Mesenchymal stem cell (in vitro differentiated cells and primary cell): ENCODE data around the gene SLC16A14. TPM values are rescaled to one million over a fixed set of nuclear protein-coding genes. Genes with fewer than 3 reads are reported as not detected.

ENCODE experiments used
- DNase-seq: peaks from one replicate; pipeline ENCODE4 v3.0.0-alpha.2; 2013
- H2AFZ ChIP-seq: one replicate; pipeline ENCODE4 v1.6.1; 2013; ENCODE audit warnings: low read depth, mild to moderate bottlenecking, control low read depth, inconsistent platforms, low read length, moderate library complexity
- H2AK5ac ChIP-seq: 2 replicates; pipeline ENCODE4 v1.6.1; 2013; ENCODE audit warnings: low read length, moderate library complexity, mild to moderate bottlenecking, inconsistent platforms; ENCODE audit not compliant: severe bottlenecking
- H2BK120ac ChIP-seq: one replicate; pipeline ENCODE4 v1.6.1; 2013; ENCODE audit warnings: low read depth, mild to moderate bottlenecking, inconsistent platforms, low read length, moderate library complexity
- H2BK12ac ChIP-seq, 2 experiments: one replicate each; pipeline ENCODE4 v1.6.1; 2013; ENCODE audit warnings: inconsistent platforms in 2 of 2, low read length in 2 of 2, mild to moderate bottlenecking in 2 of 2, moderate library complexity in 2 of 2, control low read depth in 1 of 2
- H2BK15ac ChIP-seq: one replicate; pipeline ENCODE4 v1.6.1; 2013; ENCODE audit warnings: mild to moderate bottlenecking, low read depth, inconsistent platforms; ENCODE audit not compliant: poor library complexity, severe bottlenecking
- H2BK5ac ChIP-seq: 2 replicates; pipeline ENCODE4 v1.6.1; 2013; ENCODE audit warnings: low read depth, mild to moderate bottlenecking, low read length, control low read depth, inconsistent platforms; ENCODE audit not compliant: poor library complexity, severe bottlenecking
- H3K14ac ChIP-seq, 2 experiments: one replicate each; pipeline ENCODE4 v1.6.1; 2013; ENCODE audit warnings: inconsistent platforms in 2 of 2, low read length in 2 of 2, control low read depth in 1 of 2, mild to moderate bottlenecking in 1 of 2, moderate library complexity in 1 of 2
- H3K18ac ChIP-seq, 2 experiments: one replicate each; pipeline ENCODE4 v1.6.1; 2013; ENCODE audit warnings: inconsistent platforms in 2 of 2, low read length in 2 of 2, control low read depth in 1 of 2, low read depth in 1 of 2, mild to moderate bottlenecking in 1 of 2
- H3K23ac ChIP-seq, 2 experiments: one replicate each; pipeline ENCODE4 v1.6.1; 2013; ENCODE audit warnings: inconsistent platforms in 2 of 2, low read length in 2 of 2, mild to moderate bottlenecking in 2 of 2, moderate library complexity in 2 of 2, control low read depth in 1 of 2
- H3K27ac ChIP-seq: 2 replicates; pipeline ENCODE4 v1.5.1; 2013; ENCODE audit warnings: mild to moderate bottlenecking, moderate library complexity, low read length, control low read depth, inconsistent platforms; ENCODE audit not compliant: poor library complexity, severe bottlenecking
- H3K27me3 ChIP-seq, 2 experiments: 2 replicates each; pipeline versions ENCODE4 v1.6.1 to v1.7.0; 2013; ENCODE audit warnings: low read length in 2 of 2, mild to moderate bottlenecking in 2 of 2, moderate library complexity in 2 of 2, control low read depth in 1 of 2, inconsistent platforms in 1 of 2; ENCODE audit not compliant: control insufficient read depth in 1 of 2, insufficient read depth in 1 of 2
- H3K36me3 ChIP-seq, 2 experiments: 2 replicates each; pipeline versions ENCODE4 v1.6.1 to v1.7.0; 2013; ENCODE audit warnings: low read length in 2 of 2, control low read depth in 1 of 2, inconsistent platforms in 1 of 2, low read depth in 1 of 2, mild to moderate bottlenecking in 1 of 2; ENCODE audit not compliant: insufficient read depth in 2 of 2, control insufficient read depth in 1 of 2
- H3K4ac ChIP-seq, 2 experiments: one replicate each; pipeline ENCODE4 v1.6.1; 2013; ENCODE audit warnings: inconsistent platforms in 2 of 2, low read length in 2 of 2, mild to moderate bottlenecking in 2 of 2, moderate library complexity in 2 of 2, control low read depth in 1 of 2, low read depth in 1 of 2
- H3K4me1 ChIP-seq: 2 replicates; pipeline ENCODE4 v1.6.1; 2013; ENCODE audit warnings: low read depth, low read length, control low read depth; ENCODE audit not compliant: control insufficient read depth, insufficient read depth
- H3K4me2 ChIP-seq: 2 replicates; pipeline ENCODE4 v1.6.1; 2013; ENCODE audit warnings: low read length, mild to moderate bottlenecking, inconsistent platforms; ENCODE audit not compliant: poor library complexity, severe bottlenecking
- H3K4me3 ChIP-seq, 2 experiments: 2 replicates each; pipeline versions ENCODE4 v1.5.1 to v1.7.0; 2013; ENCODE audit warnings: low read length in 2 of 2, mild to moderate bottlenecking in 2 of 2, control low read depth in 1 of 2, low read depth in 1 of 2; ENCODE audit not compliant: insufficient read depth in 1 of 2
- H3K79me1 ChIP-seq: replicated peaks from 2 replicates; pipeline ENCODE4 v1.6.1; 2013; ENCODE audit warnings: mild to moderate bottlenecking, control low read depth, low read length, inconsistent platforms; ENCODE audit not compliant: poor library complexity, severe bottlenecking
- H3K9ac ChIP-seq: 2 replicates; pipeline ENCODE4 v1.7.0; 2013; ENCODE audit warnings: mild to moderate bottlenecking, low read length, moderate library complexity
- H3K9me3 ChIP-seq: 2 replicates; pipeline ENCODE4 v1.7.0; 2013; ENCODE audit warnings: mild to moderate bottlenecking, low read length; ENCODE audit not compliant: control insufficient read depth
- H4K8ac ChIP-seq: one replicate; pipeline ENCODE4 v1.6.1; 2013; ENCODE audit warnings: inconsistent platforms, mild to moderate bottlenecking, low read length, moderate library complexity
- H4K91ac ChIP-seq: one replicate; pipeline ENCODE4 v1.6.1; 2013; ENCODE audit warnings: mild to moderate bottlenecking, low read length, inconsistent platforms
- WGBS: methylation state at CpG from one replicate; pipeline ENCODE4 v1.1.7; 2013; ENCODE audit warnings: mixed read lengths; 5-methylcytosine and 5-hydroxymethylcytosine counted together
- small RNA-seq: library from polyadenylated mRNA; stranded (forward); fragments of <200 nt; extraction: miRNeasy Mini kit (QIAGEN cat#:217004); gene quantifications from one replicate; pipeline ENCODE3, GENCODE V24; 2013; ENCODE audit warnings: low read depth

The SLC16A14 gene

DNA sequence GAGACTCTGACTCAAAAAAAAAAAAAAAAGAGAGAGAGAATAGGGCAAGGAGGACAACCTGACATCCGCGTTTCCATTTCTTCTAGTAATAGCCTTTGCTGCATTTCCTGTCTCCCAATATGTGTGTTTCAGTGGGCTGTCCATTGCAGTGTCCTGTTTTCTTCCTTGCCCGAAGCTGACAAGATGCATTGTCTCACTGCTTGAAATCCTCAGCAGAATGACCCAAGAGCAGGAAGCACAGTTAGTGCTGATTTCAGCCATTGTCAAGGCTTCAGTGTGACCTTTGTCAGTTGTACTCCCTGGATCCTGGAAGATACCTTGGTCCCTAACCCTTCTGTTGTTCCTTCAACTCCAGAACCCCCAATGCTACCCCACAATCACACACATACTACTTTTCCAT, 71.2 kb downstream of the SLC16A14 start:
- H3K36me3 ChIP-seq = no peaks in the 10 kb centered on the region
- no peak overlapping the region for H3K4ac ChIP-seq
- H4K8ac ChIP-seq = no peak overlapping the region
- H3K4me3 ChIP-seq = no peak overlapping the region
- H3K4me2 ChIP-seq = no peak overlapping the region
- WGBS = 86% methylated on average over 3 of the region's 3 CpGs
- no peak overlapping the region for H2BK12ac ChIP-seq
- no peak overlapping the region for H3K27ac ChIP-seq
- no peak overlapping the region for H2BK5ac ChIP-seq
- no peak overlapping the region for H4K91ac ChIP-seq
- no peak overlapping the region for H3K23ac ChIP-seq
- H3K9ac ChIP-seq = no peak overlapping the region
- no peaks in the 10 kb centered on the region for H3K9me3 ChIP-seq
- no peak overlapping the region for H2BK120ac ChIP-seq
- H2BK15ac ChIP-seq = no peak overlapping the region
- no peaks in the 10 kb centered on the region for H3K27me3 ChIP-seq
- H3K14ac ChIP-seq = no peak overlapping the region
- H2AK5ac ChIP-seq = no peak overlapping the region
- no peaks in the 10 kb centered on the region for H3K4me1 ChIP-seq
- DNase-seq = no peak
- no peaks in the 10 kb centered on the region for H3K79me1 ChIP-seq
- no peak overlapping the region for H2AFZ ChIP-seq
- no peak overlapping the region for H3K18ac ChIP-seq

DNA sequence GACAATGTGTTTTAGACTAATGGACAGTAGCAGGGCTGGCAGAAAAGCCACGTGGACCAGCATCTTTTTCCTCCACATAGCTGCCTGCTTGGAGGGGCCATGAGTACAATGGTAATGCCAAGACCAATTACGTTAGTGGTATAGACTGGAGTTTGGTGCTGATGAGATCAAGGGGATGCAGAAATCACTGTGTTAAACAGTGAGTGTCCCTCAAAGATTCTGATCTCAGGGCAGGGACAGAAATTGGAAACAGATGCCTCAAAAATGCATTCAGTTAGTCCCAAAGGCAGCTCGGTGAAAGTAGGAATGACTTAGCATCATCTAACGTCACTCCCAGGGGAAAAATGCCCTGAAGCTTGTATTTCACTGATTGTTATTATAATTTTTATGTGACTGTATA, 72.4 kb downstream of the SLC16A14 start:
- DNase-seq = no peak
- Histone ChIP-seq H2BK120ac (no peak overlapping the region), H3K4ac (no peak overlapping the region), H3K27ac (no peak overlapping the region), H3K9me3 (no peaks in the 10 kb centered on the region), H3K36me3 (no peaks in the 10 kb centered on the region), H3K18ac (no peak overlapping the region), H4K8ac (no peak overlapping the region), H3K4me3 (no peak overlapping the region), H3K79me1 (no peaks in the 10 kb centered on the region), H2AK5ac (no peak overlapping the region), H3K23ac (no peak overlapping the region), H3K4me2 (no peak overlapping the region), H2BK5ac (no peak overlapping the region), H2BK15ac (no peak overlapping the region), H3K14ac (peak overlapping the region in 1 of 2 experiments; percentile 28), H3K9ac (no peak overlapping the region), H3K27me3 (no peaks in the 10 kb centered on the region), H4K91ac (no peak overlapping the region), H2AFZ (no peak overlapping the region), H2BK12ac (no peak overlapping the region), H3K4me1 (no peaks in the 10 kb centered on the region)
- WGBS = 84% methylated on average over 4 of the region's 4 CpGs

DNA sequence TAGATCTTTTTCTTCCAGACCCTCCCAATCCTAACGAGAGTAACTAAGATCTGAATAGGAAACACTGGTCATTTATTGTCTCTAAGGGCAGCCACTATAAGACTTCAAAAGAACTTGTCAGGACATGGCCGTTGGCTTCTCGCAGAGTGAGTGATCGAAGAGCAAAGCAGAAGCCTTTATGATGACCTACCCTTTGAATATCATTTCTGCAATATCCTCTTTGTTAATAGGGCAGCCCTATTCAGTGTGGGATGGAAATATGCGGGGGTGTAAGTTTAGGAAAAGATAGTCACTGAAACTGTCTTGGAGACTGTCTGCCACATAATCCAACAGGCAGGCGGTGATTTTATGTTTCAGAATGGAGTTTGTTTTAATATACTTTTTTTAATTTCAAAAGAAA, 75.5 kb downstream of the SLC16A14 start:
- H2BK15ac ChIP-seq = no peak overlapping the region
- no peak overlapping the region for H3K14ac ChIP-seq
- no peak overlapping the region for H4K8ac ChIP-seq
- no peak overlapping the region for H2BK120ac ChIP-seq
- no peak overlapping the region for H3K4ac ChIP-seq
- WGBS = 86% methylated on average over 5 of the region's 6 CpGs
- no peak overlapping the region for H3K4me3 ChIP-seq
- no peaks in the 10 kb centered on the region for H3K36me3 ChIP-seq
- H3K18ac ChIP-seq = no peak overlapping the region
- no peak overlapping the region for H3K4me2 ChIP-seq
- H3K9me3 ChIP-seq = no peaks in the 10 kb centered on the region
- H2BK12ac ChIP-seq = no peak overlapping the region
- DNase-seq = no peak
- no peak overlapping the region for H4K91ac ChIP-seq
- no peaks in the 10 kb centered on the region for H3K27me3 ChIP-seq
- no peak overlapping the region for H2AK5ac ChIP-seq
- H2AFZ ChIP-seq = no peak overlapping the region
- H3K23ac ChIP-seq = no peak overlapping the region
- H3K4me1 ChIP-seq = no peaks in the 10 kb centered on the region
- no peak overlapping the region for H3K9ac ChIP-seq
- H3K27ac ChIP-seq = no peak overlapping the region
- no peaks in the 10 kb centered on the region for H3K79me1 ChIP-seq
- H2BK5ac ChIP-seq = no peak overlapping the region

Small RNA genes within 50 kb of the gene (small RNA-seq; reads per million reads assigned to genes)
- gene RNY4P19 = not detected
